HG02610 (cell line): Measurements from ENCODE around the gene SMARCA4.

Experiments
- ATAC-seq: cut with Tn5 transposase; IDR thresholded peaks from one replicate; pipeline ENCODE4 v1.9.1; 2021; ENCODE audit warnings: mild to moderate bottlenecking, moderate library complexity; ENCODE audit not compliant: unreplicated experiment

The SMARCA4 gene

GRCh38 chr19:11007385-11007784 is 46.6 kb downstream of the SMARCA4 start:
- ATAC-seq, result no peak

DNA sequence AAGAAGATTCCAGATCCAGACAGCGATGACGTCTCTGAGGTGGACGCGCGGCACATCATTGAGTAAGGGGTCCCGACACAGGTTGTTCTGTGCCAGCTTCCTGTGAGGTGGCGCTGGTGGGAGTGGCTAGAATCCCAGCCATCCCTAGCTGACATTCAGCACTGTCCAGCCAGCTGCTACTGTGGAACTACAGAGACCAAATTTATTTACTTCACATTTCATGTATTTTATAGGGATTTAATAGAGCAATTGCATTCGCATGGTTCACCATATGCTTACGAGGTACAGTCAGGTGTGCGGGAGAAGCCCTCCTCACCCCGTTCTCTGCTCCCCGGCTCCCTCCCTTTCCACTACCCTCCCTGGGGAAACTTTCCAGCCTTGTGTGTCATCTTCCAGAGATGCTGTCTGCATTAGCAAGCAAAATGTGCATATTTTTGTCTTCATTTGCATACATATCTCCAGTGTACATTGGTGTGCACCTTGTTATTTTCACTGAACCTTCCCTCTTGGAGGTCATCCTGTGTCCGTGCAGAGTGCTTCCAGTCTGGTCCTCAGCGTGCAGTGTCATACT is 47.2 kb downstream of the SMARCA4 start:
- no peak for ATAC-seq

DNA sequence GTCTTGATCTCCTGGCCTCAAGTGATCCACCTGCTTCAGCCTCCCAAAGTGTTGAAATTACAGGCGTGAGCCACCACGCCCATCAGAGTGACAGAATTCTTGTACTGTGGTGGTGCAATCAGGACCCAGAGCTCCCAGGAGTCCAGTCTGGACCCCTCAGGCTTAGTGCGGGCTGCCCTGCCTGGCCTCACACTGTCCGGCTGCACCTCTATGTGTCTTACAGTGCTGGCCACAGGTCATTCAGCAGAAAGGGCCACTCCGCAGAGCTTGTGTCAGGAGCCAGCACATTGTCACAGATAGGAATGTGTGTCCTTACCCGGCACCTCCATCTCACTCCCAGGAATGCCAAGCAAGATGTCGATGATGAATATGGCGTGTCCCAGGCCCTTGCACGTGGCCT is 49.2 kb downstream of the SMARCA4 start:
- ATAC-seq, result no peak

- ATAC-seq, result no peak
These were observed 51.7 kb downstream of the SMARCA4 start for GRCh38 chr19:11012507-11012906.

GRCh38 chr19:11013771-11014170 is 52.9 kb downstream of the SMARCA4 start:
- no peak for ATAC-seq

DNA sequence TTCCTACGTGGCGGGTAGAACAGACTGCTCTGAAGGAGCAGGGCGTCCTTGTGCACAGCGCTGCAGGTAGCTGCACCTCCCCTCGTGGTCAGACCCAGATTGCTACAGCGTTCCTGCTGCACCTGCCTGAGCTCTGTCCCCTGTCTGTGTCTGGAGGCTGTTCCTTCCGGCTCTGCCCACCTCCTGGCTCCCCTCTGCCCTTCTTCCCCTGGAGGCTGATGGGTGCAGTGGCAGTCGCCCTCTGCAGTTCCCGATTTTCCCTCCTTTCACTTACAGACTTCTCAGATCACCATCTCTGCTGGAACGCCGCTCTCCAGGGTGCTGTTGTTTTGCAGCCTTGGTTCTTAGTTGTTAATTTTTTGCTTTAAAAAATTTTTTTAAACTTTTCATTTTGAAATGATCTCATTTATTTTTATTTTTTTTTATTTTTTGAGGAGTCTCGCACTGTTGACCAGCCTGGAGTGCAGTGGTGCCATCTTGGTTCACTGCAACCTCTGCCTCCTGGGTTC is 53.6 kb downstream of the SMARCA4 start:
- ATAC-seq, result no peak

DNA sequence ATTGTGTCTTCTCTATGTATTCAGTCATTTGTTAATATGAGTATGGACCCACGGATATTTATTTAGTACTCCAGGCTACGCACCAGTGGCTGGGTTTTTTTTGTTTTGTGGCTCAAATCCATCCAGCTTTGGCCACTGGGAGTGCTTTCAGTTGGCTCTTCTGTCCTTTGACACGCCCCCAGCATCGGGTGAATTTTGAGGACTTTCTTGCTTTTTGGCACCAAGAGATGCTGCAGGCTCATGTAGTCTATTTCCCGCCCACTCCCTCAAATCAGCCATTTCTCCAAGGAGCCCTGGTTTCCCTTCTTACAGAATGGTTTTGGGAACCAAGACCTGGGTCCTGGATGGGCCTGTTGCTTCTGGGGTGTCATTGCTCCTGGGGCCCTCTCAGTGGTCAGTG is 55.8 kb downstream of the SMARCA4 start:
- no peak for ATAC-seq

GRCh38 chr19:11017275-11018035 is 56.6 kb downstream of the SMARCA4 start:
- no peak for ATAC-seq

GRCh38 chr19:11018179-11018578 is 57.3 kb downstream of the SMARCA4 start:
- no peak for ATAC-seq

- ATAC-seq, result no peak
These were observed 57.9 kb downstream of the SMARCA4 start for GRCh38 chr19:11018763-11019162.

- no peak for ATAC-seq
These were observed 58.4 kb downstream of the SMARCA4 start for GRCh38 chr19:11019262-11019661.

- ATAC-seq, result no peak
These were observed 59.0 kb downstream of the SMARCA4 start for GRCh38 chr19:11019824-11020223.

DNA sequence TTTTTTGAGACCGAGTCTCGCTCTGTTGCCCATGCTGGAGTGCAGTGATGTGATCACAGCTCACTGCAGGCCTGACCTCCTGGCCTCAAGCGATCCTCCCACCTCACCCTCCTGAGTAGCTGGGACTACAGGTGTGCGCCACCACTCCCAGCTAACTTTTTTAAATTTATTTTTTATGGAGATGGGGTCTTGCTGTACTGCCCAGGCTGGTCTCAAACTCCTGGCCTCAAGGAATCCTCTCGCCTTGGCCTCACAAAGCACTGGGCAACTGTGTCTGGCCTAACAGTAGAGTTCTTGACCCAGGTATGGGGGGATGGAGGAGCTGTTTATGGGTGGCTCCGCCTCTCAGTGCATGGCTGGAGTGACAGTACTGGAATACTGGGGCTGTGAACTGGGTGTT is 59.6 kb downstream of the SMARCA4 start:
- no peak for ATAC-seq

- no peak for ATAC-seq
These were observed 60.3 kb downstream of the SMARCA4 start for GRCh38 chr19:11020982-11021759.

GRCh38 chr19:11021760-11022144 is 60.9 kb downstream of the SMARCA4 start:
- ATAC-seq, result no peak

DNA sequence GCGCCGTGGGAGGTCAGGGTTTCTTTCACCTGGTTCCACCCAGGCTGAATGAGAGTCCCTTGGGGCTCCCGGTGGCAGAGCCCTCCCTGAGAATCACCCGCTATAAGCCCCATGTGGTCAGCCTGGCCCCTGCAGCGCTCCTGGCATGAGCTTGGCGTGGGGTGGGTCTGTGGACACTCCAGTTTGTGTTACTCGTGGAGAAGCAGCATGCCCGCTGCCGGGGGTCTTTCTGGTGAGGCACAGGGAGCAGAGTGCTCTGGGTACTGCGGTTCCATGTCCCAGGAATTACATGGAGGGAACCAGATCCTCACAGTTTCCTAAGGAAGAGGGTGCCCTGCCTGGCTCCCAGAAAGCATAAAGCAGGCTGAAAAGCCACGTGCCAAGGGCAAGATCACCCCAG is 62.2 kb downstream of the SMARCA4 start:
- no peak for ATAC-seq

DNA sequence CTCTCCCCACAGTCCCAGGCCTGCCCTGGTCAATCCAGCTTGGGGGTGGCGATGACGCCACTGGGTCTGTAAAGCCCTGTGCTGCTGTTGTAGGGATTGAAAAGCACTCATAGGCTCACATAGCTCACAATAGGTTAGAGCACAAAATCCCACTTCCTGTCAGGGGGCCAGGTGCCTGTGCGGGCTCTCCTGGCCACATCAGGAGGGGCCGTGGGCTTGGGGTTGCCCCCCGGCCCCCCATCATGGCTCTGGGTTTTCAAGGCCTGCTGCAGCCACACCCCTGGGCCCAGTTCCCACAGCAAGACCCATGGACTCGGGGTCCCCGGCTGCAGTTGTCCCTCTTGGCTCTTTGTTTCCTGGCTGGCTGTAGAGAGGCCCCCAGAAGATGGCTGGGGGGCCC is 62.9 kb downstream of the SMARCA4 start:
- ATAC-seq, result no peak

DNA sequence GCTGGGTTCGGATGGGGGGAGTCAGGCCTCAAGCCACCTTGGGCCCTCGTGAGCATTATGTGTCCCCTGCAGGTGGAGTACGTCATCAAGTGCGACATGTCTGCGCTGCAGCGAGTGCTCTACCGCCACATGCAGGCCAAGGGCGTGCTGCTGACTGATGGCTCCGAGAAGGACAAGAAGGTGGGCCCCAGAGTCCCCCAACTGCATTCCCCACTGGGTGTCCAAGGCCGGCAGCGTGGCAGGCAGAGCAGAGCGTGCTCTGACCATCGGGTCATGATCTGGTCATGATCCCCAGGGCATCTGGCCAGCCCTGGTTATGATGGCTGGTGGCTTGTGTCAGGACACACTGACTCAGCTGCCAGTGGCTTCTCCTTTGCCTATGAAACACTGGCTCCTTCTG is 63.4 kb downstream of the SMARCA4 start:
- no peak for ATAC-seq

GRCh38 chr19:11025006-11025405 is 64.2 kb downstream of the SMARCA4 start:
- ATAC-seq, result no peak

DNA sequence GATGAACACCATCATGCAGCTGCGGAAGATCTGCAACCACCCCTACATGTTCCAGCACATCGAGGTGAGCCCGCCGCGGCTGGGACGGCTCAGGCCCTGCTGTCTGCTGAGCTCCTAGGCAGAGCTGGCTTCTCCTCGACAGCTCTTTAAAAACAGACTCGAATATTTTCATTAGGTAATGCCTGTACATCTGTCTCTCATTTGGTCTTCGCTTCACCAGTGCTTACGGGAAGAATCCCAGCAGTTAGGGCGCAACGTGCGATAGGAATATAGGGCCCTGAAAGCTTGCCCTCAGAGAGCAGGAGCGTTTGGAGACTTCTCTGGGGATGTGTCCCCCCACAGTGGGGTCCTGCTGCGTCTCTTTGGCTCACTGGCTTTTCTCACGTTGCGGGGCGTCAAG is 64.6 kb downstream of the SMARCA4 start:
- no peak for ATAC-seq

- ATAC-seq, result no peak
These were observed 65.2 kb downstream of the SMARCA4 start for GRCh38 chr19:11025997-11026396.

DNA sequence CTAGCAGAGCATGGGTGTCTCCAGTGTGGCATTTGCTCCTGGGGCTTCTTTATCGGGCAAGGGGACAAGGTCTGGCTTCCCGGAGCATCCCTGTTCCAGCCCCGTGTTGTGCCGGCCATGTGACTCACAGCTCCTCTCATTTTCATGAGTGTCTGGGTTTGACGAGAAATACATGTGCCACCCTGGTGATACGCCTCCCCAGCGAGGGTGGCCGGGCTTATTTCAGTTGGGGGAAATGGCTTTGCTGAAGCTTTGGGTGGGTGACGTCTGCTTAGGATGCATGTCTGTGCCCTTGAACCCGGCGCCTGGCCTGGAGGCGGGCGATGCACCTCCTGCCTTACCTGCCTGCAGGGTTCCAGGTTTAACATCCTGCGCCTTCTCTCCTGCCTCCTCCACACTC is 66.6 kb downstream of the SMARCA4 start:
- ATAC-seq, result no peak
